ENCODE measurements around the gene SFMBT1. TPM values are rescaled to one million over a fixed set of nuclear protein-coding genes. Genes with fewer than 3 reads are reported as not detected.

SFMBT1 gene
- total and polyA plus RNA-seq, 11 donors = 3.4 to 18.8 (median 14.3) TPM

GRCh38 chr3:52879581-52879980 lies 166.3 kb downstream of the SFMBT1 start:
- WGBS, 4 donors = 90 to 99% (median 96%) methylated on average over 4 of the region's 4 CpGs
- TF ChIP-seq POLR2A (IDR thresholded peaks at IDR 0.05) = no peak
- TF ChIP-seq, protein P1, sequence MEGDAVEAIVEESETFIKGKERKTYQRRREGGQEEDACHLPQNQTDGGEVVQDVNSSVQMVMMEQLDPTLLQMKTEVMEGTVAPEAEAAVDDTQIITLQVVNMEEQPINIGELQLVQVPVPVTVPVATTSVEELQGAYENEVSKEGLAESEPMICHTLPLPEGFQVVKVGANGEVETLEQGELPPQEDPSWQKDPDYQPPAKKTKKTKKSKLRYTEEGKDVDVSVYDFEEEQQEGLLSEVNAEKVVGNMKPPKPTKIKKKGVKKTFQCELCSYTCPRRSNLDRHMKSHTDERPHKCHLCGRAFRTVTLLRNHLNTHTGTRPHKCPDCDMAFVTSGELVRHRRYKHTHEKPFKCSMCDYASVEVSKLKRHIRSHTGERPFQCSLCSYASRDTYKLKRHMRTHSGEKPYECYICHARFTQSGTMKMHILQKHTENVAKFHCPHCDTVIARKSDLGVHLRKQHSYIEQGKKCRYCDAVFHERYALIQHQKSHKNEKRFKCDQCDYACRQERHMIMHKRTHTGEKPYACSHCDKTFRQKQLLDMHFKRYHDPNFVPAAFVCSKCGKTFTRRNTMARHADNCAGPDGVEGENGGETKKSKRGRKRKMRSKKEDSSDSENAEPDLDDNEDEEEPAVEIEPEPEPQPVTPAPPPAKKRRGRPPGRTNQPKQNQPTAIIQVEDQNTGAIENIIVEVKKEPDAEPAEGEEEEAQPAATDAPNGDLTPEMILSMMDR (IDR thresholded peaks at IDR 0.05) = no peak
- no peak for ATAC-seq

GRCh38 chr3:52879090-52879489 lies 166.8 kb downstream of the SFMBT1 start:
- no peaks in the 10 kb centered on the region for H3K27me3 ChIP-seq

More at GRCh38 chr3:52879581-52879980, 166.3 kb downstream of the SFMBT1 start:
- H3K4me3 ChIP-seq = no peak overlapping the region
- no peak for DNase-seq
- H3K27me3 ChIP-seq = no peaks in the 10 kb centered on the region
- H3K36me3 ChIP-seq = peaks cover 0 to 16% (median 6%) of the 10 kb centered on the region in 9 donors
- intact Hi-C loops (cut with DNase I) = no loop called here
- H3K4me1 ChIP-seq = peaks cover 0 to 5% (median 0%) of the 10 kb centered on the region in 12 donors
- H3K27ac ChIP-seq = no peak overlapping the region
- no peaks in the 10 kb centered on the region for H3K9me3 ChIP-seq

DNA sequence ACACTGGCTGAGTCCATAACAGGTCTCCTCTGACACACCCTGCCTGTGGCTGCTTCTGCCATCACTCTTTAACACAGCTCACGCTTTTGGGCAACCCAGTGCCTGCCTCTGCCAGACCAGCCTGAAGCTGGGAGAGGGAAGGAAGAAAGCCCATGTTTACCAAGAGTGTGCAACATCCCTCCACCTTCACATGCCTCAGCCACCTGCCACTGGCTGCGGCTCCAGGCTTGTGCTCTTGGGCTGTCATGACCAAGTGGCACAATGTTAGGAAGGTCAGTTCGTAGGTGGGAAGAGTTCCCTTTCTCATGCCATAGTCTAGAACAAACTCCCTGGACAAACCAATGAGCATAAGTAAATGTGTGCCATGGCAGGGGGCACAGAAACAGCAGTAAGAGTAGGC lies 168.8 kb downstream of the SFMBT1 start:
- Histone ChIP-seq H3K27ac (no peak overlapping the region), H3K36me3 (peaks cover 0 to 16% (median 6%) of the 10 kb centered on the region in 9 donors), H3K4me3 (no peak overlapping the region), H3K9me3 (no peaks in the 10 kb centered on the region), H3K27me3 (no peaks in the 10 kb centered on the region), H3K4me1 (peaks cover 0 to 15% (median 0%) of the 10 kb centered on the region in 12 donors)
- 92 to 97% (median 95%) methylated on average over 3 of the region's 3 CpGs for whole genome bisulfite sequencing, 4 donors
- intact Hi-C loops (cut with DNase I) = no loop called here
- ATAC-seq (no peak), DNase-seq (no peak)
- TF ChIP-seq, protein P1 (IDR thresholded peaks at IDR 0.05) = no peak

More at GRCh38 chr3:52879090-52879489, 166.8 kb downstream of the SFMBT1 start:
- H3K9me3 ChIP-seq = no peaks in the 10 kb centered on the region
- no peak overlapping the region for H3K27ac ChIP-seq
- no peak for TF ChIP-seq POLR2A (IDR thresholded peaks at IDR 0.05)
- TF ChIP-seq, protein P1 (IDR thresholded peaks at IDR 0.05) = no peak
- ATAC-seq = no peak
- intact Hi-C loops (cut with DNase I) = no loop called here
- no peak for DNase-seq
- H3K4me1 ChIP-seq = peaks cover 0 to 9% (median 0%) of the 10 kb centered on the region in 12 donors
- peaks cover 0 to 16% (median 6%) of the 10 kb centered on the region in 9 donors for H3K36me3 ChIP-seq
- H3K4me3 ChIP-seq = no peak overlapping the region
- 75 to 97% (median 95%) methylated on average over 4 of the region's 4 CpGs for WGBS, 4 donors

DNA sequence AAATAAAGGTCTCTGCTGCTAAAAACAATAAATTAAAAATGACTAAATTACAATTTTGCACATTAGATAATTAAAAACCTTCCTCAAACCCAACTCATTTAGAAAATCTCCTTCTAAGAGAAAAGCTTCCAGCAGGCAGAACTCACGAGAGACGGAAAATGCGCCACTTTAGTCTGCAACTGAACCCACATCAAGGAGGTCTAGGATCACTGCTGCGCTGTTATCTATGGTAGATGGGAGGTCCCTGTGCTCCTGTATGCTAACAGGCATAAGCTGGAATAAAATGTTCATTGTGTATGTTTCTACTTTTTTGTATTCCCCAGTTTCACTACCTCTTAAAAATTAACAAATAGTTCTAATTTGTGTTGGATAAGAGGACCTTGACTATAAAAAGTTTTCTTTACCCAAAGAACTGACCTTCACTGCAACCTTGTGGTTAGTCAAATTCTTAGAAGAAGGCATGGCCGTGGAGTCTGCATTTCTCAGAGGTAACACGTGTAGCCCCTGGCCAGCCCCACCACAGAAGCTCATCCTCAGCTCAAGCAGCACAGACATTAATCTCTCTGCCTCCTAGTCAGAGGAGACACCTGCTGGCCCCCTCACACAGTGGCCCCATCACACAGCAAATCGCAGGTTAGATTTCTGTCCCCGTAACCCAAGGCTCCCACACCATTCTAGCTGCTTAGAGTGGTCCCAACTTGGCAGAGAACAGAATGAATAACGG lies 170.8 kb downstream of the SFMBT1 start:
- H3K4me3 ChIP-seq = no peak overlapping the region
- H3K36me3 ChIP-seq = peaks cover 0 to 9% (median 3%) of the 10 kb centered on the region in 9 donors
- DNase-seq (no peak), ATAC-seq (no peak)
- no peak overlapping the region for H3K27ac ChIP-seq
- TF ChIP-seq POLR2A (IDR thresholded peaks at IDR 0.05) = no peak
- TF ChIP-seq, protein P1 (IDR thresholded peaks at IDR 0.05) = no peak
- no peaks in the 10 kb centered on the region for H3K27me3 ChIP-seq
- intact Hi-C loops (cut with DNase I) = no loop called here
- 85 to 92% (median 88%) methylated on average over 7 to 9 of the region's 9 CpGs for WGBS, 4 donors
- H3K9me3 ChIP-seq = no peaks in the 10 kb centered on the region
- peaks cover 0 to 15% (median 0%) of the 10 kb centered on the region in 12 donors for H3K4me1 ChIP-seq

Data from heart left ventricle (tissue), 16 donors.